Measurements from ENCODE around the gene PLD2.
"Not testable (repeated sequence)": the region's sequence is repeated elsewhere in the genome, so short reads cannot be mapped to it uniquely, and the experiment has no call there.

Gene PLD2

GRCh38 chr17:4856937-4857314 lies 50.0 kb downstream of the PLD2 start:
- no peak for DNase-seq (ENCODE audit: low read depth)

- not testable (repeated sequence) for DNase-seq (ENCODE audit: low read depth)
Measured at GRCh38 chr17:4857347-4857746, 50.4 kb downstream of the PLD2 start.

- no peak for DNase-seq (ENCODE audit: low read depth)
Measured at GRCh38 chr17:4858068-4858881, 51.3 kb downstream of the PLD2 start.

- no peak for DNase-seq (ENCODE audit: low read depth)
Measured at GRCh38 chr17:4858882-4859260, 51.9 kb downstream of the PLD2 start.

GRCh38 chr17:4859816-4860625 lies 53.1 kb downstream of the PLD2 start:
- DNase-seq (ENCODE audit: low read depth), result no peak

GRCh38 chr17:4860651-4861050 lies 53.7 kb downstream of the PLD2 start:
- no peak for DNase-seq (ENCODE audit: low read depth)

- no peak for DNase-seq (ENCODE audit: low read depth)
Measured at GRCh38 chr17:4861052-4861451, 54.1 kb downstream of the PLD2 start.

- no peak for DNase-seq (ENCODE audit: low read depth)
Measured at GRCh38 chr17:4862720-4863119, 55.8 kb downstream of the PLD2 start.

GRCh38 chr17:4863321-4863720 lies 56.4 kb downstream of the PLD2 start:
- DNase-seq (ENCODE audit: low read depth), result no peak

- not testable (repeated sequence) for DNase-seq (ENCODE audit: low read depth)
Measured at GRCh38 chr17:4867535-4867934, 60.6 kb downstream of the PLD2 start.

GRCh38 chr17:4869058-4869998 lies 62.4 kb downstream of the PLD2 start:
- not testable (repeated sequence) for DNase-seq (ENCODE audit: low read depth)

GRCh38 chr17:4870855-4871254 lies 63.9 kb downstream of the PLD2 start:
- no peak for DNase-seq (ENCODE audit: low read depth)

- no peak for DNase-seq (ENCODE audit: low read depth)
Measured at GRCh38 chr17:4872786-4873185, 65.8 kb downstream of the PLD2 start.

All from stimulated activated CD8-positive, alpha-beta memory T cell treated with anti-CD3 and anti-CD28 coated beads, Interleukin-15, amount 100 ng/mL, for 24 hours (primary cell).